H1 (cell line): Measurements from ENCODE around the gene TBP.
A peak's percentile ranks its signal among the peaks of the same experiment; 100 is the strongest.

Experiments
- GABPA ChIP-seq: IDR thresholded peaks from 2 replicates; pipeline ENCODE4 v1.6.1; 2011; ENCODE audit warnings: mild to moderate bottlenecking, low read length, moderate library complexity, borderline replicate concordance; ENCODE audit not compliant: insufficient read depth
- JUN ChIP-seq: IDR thresholded peaks from 2 replicates; pipeline ENCODE4 v1.6.1; 2011; ENCODE audit warnings: low read depth, mild to moderate bottlenecking, improper control_type of control experiment, low read length
- POLR2A ChIP-seq, 2 experiments: IDR thresholded peaks; 1 replicate in 1 of 2; 2 replicates in 1 of 2; pipeline ENCODE4 v1.6.1; 2011; ENCODE audit warnings: low read depth in 2 of 2, low read length in 2 of 2, mild to moderate bottlenecking in 2 of 2; ENCODE audit errors: control extremely low read depth in 1 of 2
- RAD21 ChIP-seq, 2 experiments: IDR thresholded peaks in 1 of 2; conservative IDR thresholded peaks in 1 of 2; 2 replicates each; pipeline ENCODE4 v1.6.1; 2011; ENCODE audit warnings: low read depth in 2 of 2, low read length in 2 of 2, improper control_type of control experiment in 1 of 2, inconsistent platforms in 1 of 2, mild to moderate bottlenecking in 1 of 2, moderate library complexity in 1 of 2
- RNF2 ChIP-seq: fragments of 200-900, 300-1000 bp; sonication (generic); IDR thresholded peaks from 2 replicates; pipeline ENCODE4 v1.7.1; 2016; ENCODE audit warnings: borderline replicate concordance, low read depth, mild to moderate bottlenecking, antibody characterized with exemption, low read length; ENCODE audit not compliant: poor library complexity, severe bottlenecking; ENCODE audit errors: missing control alignments
- TF ChIP-seq, protein P1 (sequence below), 3 experiments: IDR thresholded peaks; 1 replicate in 2 of 3; 2 replicates in 1 of 3; pipeline versions ENCODE4 v1.5.1 to v1.6.1; 2011; ENCODE audit warnings: low read length in 3 of 3, mild to moderate bottlenecking in 3 of 3, inconsistent platforms in 2 of 3, low read depth in 1 of 3, moderate library complexity in 1 of 3; ENCODE audit not compliant: insufficient read depth in 1 of 3; ENCODE audit errors: control extremely low read depth in 1 of 3

DNA sequence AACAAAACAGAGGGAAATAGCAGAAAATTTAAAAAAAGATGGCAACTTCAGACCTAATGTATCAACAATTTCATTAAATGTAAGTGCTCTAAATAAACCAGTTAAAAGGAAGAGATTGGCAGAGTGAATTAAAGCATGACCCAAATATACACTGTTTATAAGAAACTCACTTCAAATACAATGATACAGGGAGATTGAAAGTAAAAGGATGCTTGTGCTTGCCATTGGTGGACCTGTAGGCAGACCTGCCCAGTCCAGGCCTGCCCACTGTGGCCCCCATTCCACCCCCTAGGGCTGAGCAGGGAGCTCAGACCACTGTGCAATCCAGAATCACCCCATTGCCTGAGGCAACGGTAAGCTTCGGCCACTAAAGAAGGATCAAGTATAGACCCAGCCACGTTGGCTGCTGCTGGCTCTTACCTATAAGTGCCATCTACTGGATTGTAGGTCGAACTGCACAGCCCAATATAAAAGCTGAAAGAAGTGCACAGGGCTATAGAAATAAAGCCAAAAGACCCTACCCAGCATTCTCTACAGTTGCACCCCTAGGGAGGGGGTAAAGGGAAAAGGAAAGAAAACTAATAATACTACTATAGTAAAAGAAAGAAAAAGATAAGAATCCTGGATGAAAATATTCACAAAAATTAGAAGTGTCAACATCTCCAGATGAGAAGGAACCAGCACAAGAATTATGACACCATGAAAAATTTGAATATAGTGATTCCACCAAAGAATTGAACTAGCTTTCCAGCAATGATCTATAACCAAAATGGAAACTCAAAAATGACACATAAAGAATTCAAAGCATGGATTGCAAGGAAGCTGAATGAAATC lies 37.2 kb upstream of the TBP start:
- TF ChIP-seq RAD21 (IDR thresholded peaks at IDR 0.05 in 1 of 2, conservative IDR thresholded peaks at IDR 0.05 in 1 of 2; ENCODE audit: low read depth in 2 of 2, low read length in 2 of 2) (peak; percentile 93), POLR2A (IDR thresholded peaks at IDR 0.05; ENCODE audit: control extremely low read depth in 1 of 2, low read depth in 2 of 2, low read length in 2 of 2) (no peak), JUN (no peak), RNF2 (no peak), GABPA (no peak)
- TF ChIP-seq, protein P1, sequence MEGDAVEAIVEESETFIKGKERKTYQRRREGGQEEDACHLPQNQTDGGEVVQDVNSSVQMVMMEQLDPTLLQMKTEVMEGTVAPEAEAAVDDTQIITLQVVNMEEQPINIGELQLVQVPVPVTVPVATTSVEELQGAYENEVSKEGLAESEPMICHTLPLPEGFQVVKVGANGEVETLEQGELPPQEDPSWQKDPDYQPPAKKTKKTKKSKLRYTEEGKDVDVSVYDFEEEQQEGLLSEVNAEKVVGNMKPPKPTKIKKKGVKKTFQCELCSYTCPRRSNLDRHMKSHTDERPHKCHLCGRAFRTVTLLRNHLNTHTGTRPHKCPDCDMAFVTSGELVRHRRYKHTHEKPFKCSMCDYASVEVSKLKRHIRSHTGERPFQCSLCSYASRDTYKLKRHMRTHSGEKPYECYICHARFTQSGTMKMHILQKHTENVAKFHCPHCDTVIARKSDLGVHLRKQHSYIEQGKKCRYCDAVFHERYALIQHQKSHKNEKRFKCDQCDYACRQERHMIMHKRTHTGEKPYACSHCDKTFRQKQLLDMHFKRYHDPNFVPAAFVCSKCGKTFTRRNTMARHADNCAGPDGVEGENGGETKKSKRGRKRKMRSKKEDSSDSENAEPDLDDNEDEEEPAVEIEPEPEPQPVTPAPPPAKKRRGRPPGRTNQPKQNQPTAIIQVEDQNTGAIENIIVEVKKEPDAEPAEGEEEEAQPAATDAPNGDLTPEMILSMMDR (IDR thresholded peaks at IDR 0.05; ENCODE audit: control extremely low read depth in 1 of 3, insufficient read depth in 1 of 3, low read depth in 1 of 3, low read length in 3 of 3) = peak; percentile 2 to 79 (median 78)
